Astrocyte (in vitro differentiated cells and primary cell): ENCODE data around the gene UNC5C.

Source experiments
- CTCF ChIP-seq: IDR thresholded peaks from 2 replicates; pipeline ENCODE4 v1.5.1; 2011; ENCODE audit warnings: low read depth, mild to moderate bottlenecking, inconsistent platforms, low read length, moderate library complexity; ENCODE audit not compliant: insufficient read depth
- EZH2 ChIP-seq: IDR thresholded peaks from 2 replicates; pipeline ENCODE4 v1.6.1; 2012; ENCODE audit warnings: mild to moderate bottlenecking, low read length, inconsistent platforms; ENCODE audit not compliant: insufficient read depth

DNA sequence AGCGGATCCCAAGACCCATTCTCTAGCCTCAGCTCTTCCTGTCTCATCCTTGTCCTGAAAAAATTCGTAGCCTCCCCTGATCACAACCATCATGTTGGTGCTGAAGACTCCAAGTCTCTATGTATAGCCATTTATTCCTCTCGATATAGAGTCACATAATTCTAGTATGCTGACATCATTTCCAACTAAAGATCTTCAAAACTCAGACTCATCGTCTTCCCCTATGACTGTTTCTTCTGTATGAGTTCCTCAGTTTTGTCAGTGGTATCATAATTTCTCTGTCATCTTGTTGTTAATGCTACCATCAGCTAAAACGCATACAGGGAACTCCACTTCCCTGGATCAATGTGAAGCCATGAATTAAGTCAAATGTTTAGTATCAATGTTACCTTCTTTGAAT, 41.2 kb downstream of the UNC5C start:
- no peak for TF ChIP-seq CTCF
- no peak for TF ChIP-seq EZH2
